Neural progenitor cell (in vitro differentiated cells): Measurements from ENCODE around the gene ADAMTSL5.
"Not testable (repeated sequence)": the region's sequence is repeated elsewhere in the genome, so short reads cannot be mapped to it uniquely, and the experiment has no call there.

Experiments
- EZH2 ChIP-seq: fragments of 200-600 bp; sonication (generic); IDR thresholded peaks from 2 replicates; pipeline ENCODE4 v1.6.1; 2017; ENCODE audit warnings: antibody characterized with exemption, mild to moderate bottlenecking, moderate library complexity
- TF ChIP-seq, protein P1 (sequence below): fragments of 200-600 bp; sonication (generic); IDR thresholded peaks from 2 replicates; pipeline ENCODE4 v1.5.1; 2017; ENCODE audit warnings: antibody characterized with exemption, mild to moderate bottlenecking

DNA sequence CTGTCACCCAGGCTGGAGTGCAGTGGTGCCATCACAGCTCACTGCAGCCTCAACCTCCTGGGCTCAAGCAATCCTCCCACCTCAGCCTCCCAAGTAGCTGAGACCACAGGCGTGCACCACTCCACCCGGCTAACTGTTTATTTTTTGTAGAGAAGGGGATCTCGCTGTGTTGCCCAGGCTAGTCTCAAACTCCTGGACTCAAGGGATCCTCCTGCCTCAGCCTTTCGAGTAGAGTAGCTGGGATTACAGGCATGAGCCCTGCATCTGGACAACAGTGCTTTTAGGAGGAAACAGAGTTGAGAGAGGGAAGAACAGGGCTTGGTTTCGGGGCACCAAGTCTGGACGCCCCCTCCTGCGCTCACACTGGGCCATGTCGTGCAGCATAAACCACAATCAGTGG lies 7.0 kb upstream of the ADAMTSL5 start:
- TF ChIP-seq, protein P1, sequence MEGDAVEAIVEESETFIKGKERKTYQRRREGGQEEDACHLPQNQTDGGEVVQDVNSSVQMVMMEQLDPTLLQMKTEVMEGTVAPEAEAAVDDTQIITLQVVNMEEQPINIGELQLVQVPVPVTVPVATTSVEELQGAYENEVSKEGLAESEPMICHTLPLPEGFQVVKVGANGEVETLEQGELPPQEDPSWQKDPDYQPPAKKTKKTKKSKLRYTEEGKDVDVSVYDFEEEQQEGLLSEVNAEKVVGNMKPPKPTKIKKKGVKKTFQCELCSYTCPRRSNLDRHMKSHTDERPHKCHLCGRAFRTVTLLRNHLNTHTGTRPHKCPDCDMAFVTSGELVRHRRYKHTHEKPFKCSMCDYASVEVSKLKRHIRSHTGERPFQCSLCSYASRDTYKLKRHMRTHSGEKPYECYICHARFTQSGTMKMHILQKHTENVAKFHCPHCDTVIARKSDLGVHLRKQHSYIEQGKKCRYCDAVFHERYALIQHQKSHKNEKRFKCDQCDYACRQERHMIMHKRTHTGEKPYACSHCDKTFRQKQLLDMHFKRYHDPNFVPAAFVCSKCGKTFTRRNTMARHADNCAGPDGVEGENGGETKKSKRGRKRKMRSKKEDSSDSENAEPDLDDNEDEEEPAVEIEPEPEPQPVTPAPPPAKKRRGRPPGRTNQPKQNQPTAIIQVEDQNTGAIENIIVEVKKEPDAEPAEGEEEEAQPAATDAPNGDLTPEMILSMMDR: not testable (repeated sequence)
- TF ChIP-seq EZH2: not testable (repeated sequence)
